Stimulated activated CD4-positive, alpha-beta T cell treated with anti-CD3 and anti-CD28 coated beads, Interleukin-1b, Interleukin-23, amount 100 ng/mL, for 48 hours (primary cell): Measurements from ENCODE around the gene ATG10.
A peak's percentile ranks its signal among the peaks of the same experiment; 100 is the strongest.
"Not testable (repeated sequence)": the region's sequence is repeated elsewhere in the genome, so short reads cannot be mapped to it uniquely, and the experiment has no call there.

Experiments
- DNase-seq: peaks from one replicate; pipeline ENCODE4 v3.0.0-alpha.2; 2020

The ATG10 gene

GRCh38 chr5:82139837-82140236 is 168.0 kb downstream of the ATG10 start:
- not testable (repeated sequence) for DNase-seq

- DNase-seq = no peak
These were observed 170.5 kb downstream of the ATG10 start for GRCh38 chr5:82142217-82142841.

- DNase-seq = no peak
These were observed 171.2 kb downstream of the ATG10 start for GRCh38 chr5:82142928-82143577.

- DNase-seq = no peak
These were observed 176.2 kb downstream of the ATG10 start for GRCh38 chr5:82147860-82148573.

- DNase-seq = no peak
These were observed 177.6 kb downstream of the ATG10 start for GRCh38 chr5:82149434-82149833.

- DNase-seq = no peak
These were observed 178.7 kb downstream of the ATG10 start for GRCh38 chr5:82150559-82150958.

- no peak for DNase-seq
These were observed 179.4 kb downstream of the ATG10 start for GRCh38 chr5:82151204-82151603.

- DNase-seq = no peak
These were observed 179.8 kb downstream of the ATG10 start for GRCh38 chr5:82151662-82152061.

GRCh38 chr5:82152978-82153481 is 181.2 kb downstream of the ATG10 start:
- no peak for DNase-seq

- DNase-seq = no peak
These were observed 183.0 kb downstream of the ATG10 start for GRCh38 chr5:82154776-82155175.

- no peak for DNase-seq
These were observed 183.5 kb downstream of the ATG10 start for GRCh38 chr5:82155305-82155704.

GRCh38 chr5:82156874-82157273 is 185.1 kb downstream of the ATG10 start:
- DNase-seq = no peak

GRCh38 chr5:82158755-82159413 is 187.1 kb downstream of the ATG10 start:
- no peak for DNase-seq

- DNase-seq = no peak
These were observed 189.1 kb downstream of the ATG10 start for GRCh38 chr5:82160948-82161347.

GRCh38 chr5:82162573-82162972 is 190.8 kb downstream of the ATG10 start:
- no peak for DNase-seq

GRCh38 chr5:82163452-82164175 is 191.8 kb downstream of the ATG10 start:
- DNase-seq = no peak

GRCh38 chr5:82164176-82164976 is 192.6 kb downstream of the ATG10 start:
- no peak for DNase-seq

GRCh38 chr5:82164977-82165713 is 193.3 kb downstream of the ATG10 start:
- no peak for DNase-seq

- peak; percentile 10 for DNase-seq
These were observed 194.1 kb downstream of the ATG10 start for GRCh38 chr5:82165740-82166530.

GRCh38 chr5:82167372-82167935 is 195.6 kb downstream of the ATG10 start:
- DNase-seq = no peak
